Mesendoderm (in vitro differentiated cells): ENCODE results near the gene HSPB8.
"Not testable (repeated sequence)": the region's sequence is repeated elsewhere in the genome, so short reads cannot be mapped to it uniquely, and the experiment has no call there.

Experiments used
- DNase-seq: peaks from one replicate; pipeline ENCODE4 v3.0.0; 2013
- H2AK5ac ChIP-seq: 2 replicates; pipeline ENCODE4 v1.6.1; 2013; ENCODE audit warnings: low read length, inconsistent platforms
- H2BK120ac ChIP-seq: 2 replicates; pipeline ENCODE4 v1.6.1; 2013; ENCODE audit warnings: low read depth, mild to moderate bottlenecking, low read length, moderate library complexity, mixed read lengths
- H2BK15ac ChIP-seq: replicated peaks from 2 replicates; pipeline ENCODE4 v1.6.1; 2013; ENCODE audit warnings: low read depth, mild to moderate bottlenecking, moderate library complexity
- H2BK5ac ChIP-seq: 2 replicates; pipeline ENCODE4 v1.6.1; 2013; ENCODE audit warnings: low read length, inconsistent platforms
- H3K18ac ChIP-seq: 2 replicates; pipeline ENCODE4 v1.6.1; 2013; ENCODE audit warnings: mild to moderate bottlenecking, low read length, mixed read lengths
- H3K23ac ChIP-seq: one replicate; pipeline ENCODE4 v1.6.1; 2013; ENCODE audit warnings: low read length
- H3K27ac ChIP-seq: 2 replicates; pipeline ENCODE4 v1.5.1; 2013; ENCODE audit warnings: low read depth, mild to moderate bottlenecking, inconsistent platforms, low read length, moderate library complexity
- H3K27me3 ChIP-seq: 2 replicates; pipeline ENCODE4 v1.6.1; 2013; ENCODE audit warnings: low read length, control low read depth, mild to moderate bottlenecking, inconsistent platforms; ENCODE audit not compliant: insufficient read depth, poor library complexity
- H3K36me3 ChIP-seq: 2 replicates; pipeline ENCODE4 v1.6.1; 2013; ENCODE audit warnings: low read length, inconsistent platforms; ENCODE audit not compliant: control insufficient read depth, insufficient read depth
- H3K4ac ChIP-seq: one replicate; pipeline ENCODE4 v1.6.1; 2013; ENCODE audit warnings: low read depth, mild to moderate bottlenecking, low read length, moderate library complexity
- H3K4me1 ChIP-seq: 2 replicates; pipeline ENCODE4 v1.6.1; 2013; ENCODE audit warnings: low read depth, low read length, inconsistent platforms; ENCODE audit not compliant: control insufficient read depth
- H3K4me2 ChIP-seq: 2 replicates; pipeline ENCODE4 v1.6.1; 2013; ENCODE audit warnings: low read length
- H3K4me3 ChIP-seq: 2 replicates; pipeline ENCODE4 v1.5.1; 2013; ENCODE audit warnings: mild to moderate bottlenecking, low read length
- H3K56ac ChIP-seq: one replicate; pipeline ENCODE4 v1.6.1; 2013; ENCODE audit warnings: low read length
- H3K79me1 ChIP-seq: 2 replicates; pipeline ENCODE4 v1.6.1; 2013; ENCODE audit warnings: low read length, inconsistent platforms
- H3K79me2 ChIP-seq: 2 replicates; pipeline ENCODE4 v1.6.1; 2013; ENCODE audit warnings: mild to moderate bottlenecking, low read length; ENCODE audit not compliant: control insufficient read depth, insufficient read depth
- H3K9ac ChIP-seq: 2 replicates; pipeline ENCODE4 v1.6.1; 2013; ENCODE audit warnings: low read length, inconsistent platforms
- H4K5ac ChIP-seq: one replicate; pipeline ENCODE4 v1.6.1; 2013; ENCODE audit warnings: low read length
- H4K8ac ChIP-seq: one replicate; pipeline ENCODE4 v1.6.1; 2013; ENCODE audit warnings: low read depth, mild to moderate bottlenecking, control low read depth, low read length, moderate library complexity
- WGBS: extraction: QIAGEN DNeasy Blood & Tissue Kit; methylation state at CpG from one replicate; pipeline ENCODE4 v1.1.7; 2013; ENCODE audit warnings: low lambda C conversion rate, missing lambda C conversion rate; ENCODE audit not compliant: insufficient coverage; ENCODE audit errors: extremely low coverage; 5-methylcytosine and 5-hydroxymethylcytosine counted together

Gene HSPB8

GRCh38 chr12:119208626-119209061, 29.9 kb downstream of the HSPB8 start:
- peak; percentile 96 for DNase-seq
- Histone ChIP-seq H3K9ac (no peak overlapping the region), H3K4me3 (no peak overlapping the region), H4K8ac (no peak overlapping the region), H3K79me1 (no peaks in the 10 kb centered on the region), H3K4me1 (no peaks in the 10 kb centered on the region), H3K4me2 (no peak overlapping the region), H2AK5ac (no peak overlapping the region), H3K36me3 (no peaks in the 10 kb centered on the region), H3K27me3 (no peaks in the 10 kb centered on the region), H3K79me2 (no peaks in the 10 kb centered on the region), H4K5ac (no peak overlapping the region), H3K23ac (no peak overlapping the region), H3K4ac (no peak overlapping the region), H2BK5ac (no peak overlapping the region), H2BK15ac (no peak overlapping the region), H3K27ac (no peak overlapping the region), H3K18ac (no peak overlapping the region), H3K56ac (no peak overlapping the region), H2BK120ac (no peak overlapping the region)
- no CpG with 5 or more reads among the region's 6 CpGs for WGBS

GRCh38 chr12:119211884-119212283, 33.2 kb downstream of the HSPB8 start:
- H2AK5ac ChIP-seq, result no peak overlapping the region
- H3K9ac ChIP-seq, result no peak overlapping the region
- WGBS, result no CpG with 5 or more reads among the region's 13 CpGs
- H3K4ac ChIP-seq, result no peak overlapping the region
- no peak overlapping the region for H4K5ac ChIP-seq
- H3K27me3 ChIP-seq, result no peaks in the 10 kb centered on the region
- no peak overlapping the region for H3K4me3 ChIP-seq
- no peak overlapping the region for H3K56ac ChIP-seq
- no peak overlapping the region for H2BK120ac ChIP-seq
- H3K18ac ChIP-seq, result no peak overlapping the region
- H2BK5ac ChIP-seq, result no peak overlapping the region
- no peaks in the 10 kb centered on the region for H3K36me3 ChIP-seq
- no peak for DNase-seq
- no peak overlapping the region for H3K4me2 ChIP-seq
- no peak overlapping the region for H4K8ac ChIP-seq
- no peak overlapping the region for H2BK15ac ChIP-seq
- H3K27ac ChIP-seq, result no peak overlapping the region
- H3K23ac ChIP-seq, result no peak overlapping the region
- H3K79me1 ChIP-seq, result no peaks in the 10 kb centered on the region
- H3K4me1 ChIP-seq, result no peaks in the 10 kb centered on the region
- H3K79me2 ChIP-seq, result no peaks in the 10 kb centered on the region

- Histone ChIP-seq H3K79me2 (no peaks in the 10 kb centered on the region), H3K18ac (no peak overlapping the region), H3K4me3 (no peak overlapping the region), H3K56ac (no peak overlapping the region), H4K5ac (no peak overlapping the region), H2BK15ac (no peak overlapping the region), H3K79me1 (no peaks in the 10 kb centered on the region), H2BK120ac (no peak overlapping the region), H3K4me2 (no peak overlapping the region), H3K4me1 (peaks cover 3% of the 10 kb centered on the region), H3K36me3 (no peaks in the 10 kb centered on the region), H3K23ac (no peak overlapping the region), H4K8ac (no peak overlapping the region), H2AK5ac (no peak overlapping the region), H3K9ac (no peak overlapping the region), H3K27me3 (no peaks in the 10 kb centered on the region), H3K27ac (no peak overlapping the region), H3K4ac (no peak overlapping the region), H2BK5ac (no peak overlapping the region)
- no peak for DNase-seq
- WGBS, result no CpG with 5 or more reads among the region's 7 CpGs
These were observed 37.4 kb downstream of the HSPB8 start for GRCh38 chr12:119216084-119216483.

GRCh38 chr12:119218875-119219274, 40.1 kb downstream of the HSPB8 start:
- H4K5ac ChIP-seq, H2AK5ac ChIP-seq, H3K79me1 ChIP-seq, H2BK120ac ChIP-seq, H3K27ac ChIP-seq, H3K9ac ChIP-seq, H3K27me3 ChIP-seq, H3K4ac ChIP-seq, H3K4me1 ChIP-seq, H3K23ac ChIP-seq, DNase-seq, H3K36me3 ChIP-seq, H3K4me2 ChIP-seq, H3K56ac ChIP-seq, H4K8ac ChIP-seq, H3K79me2 ChIP-seq, H3K4me3 ChIP-seq, H2BK15ac ChIP-seq, H3K18ac ChIP-seq, H2BK5ac ChIP-seq: not testable (repeated sequence)
- WGBS, result no CpG with 5 or more reads among the region's 9 CpGs

- DNase-seq, result no peak
- Histone ChIP-seq H3K79me1 (no peaks in the 10 kb centered on the region), H3K56ac (no peak overlapping the region), H3K36me3 (no peaks in the 10 kb centered on the region), H3K4me2 (no peak overlapping the region), H2BK5ac (no peak overlapping the region), H3K18ac (no peak overlapping the region), H3K27me3 (no peaks in the 10 kb centered on the region), H2BK15ac (no peak overlapping the region), H3K4ac (no peak overlapping the region), H2BK120ac (no peak overlapping the region), H3K23ac (no peak overlapping the region), H2AK5ac (no peak overlapping the region), H4K5ac (no peak overlapping the region), H3K4me1 (no peaks in the 10 kb centered on the region), H3K9ac (no peak overlapping the region), H3K4me3 (no peak overlapping the region), H3K27ac (no peak overlapping the region), H4K8ac (no peak overlapping the region), H3K79me2 (no peaks in the 10 kb centered on the region)
- no CpG with 5 or more reads among the region's 5 CpGs for WGBS
These were observed 43.7 kb downstream of the HSPB8 start for GRCh38 chr12:119222222-119222951.

GRCh38 chr12:119225454-119225853, 46.7 kb downstream of the HSPB8 start:
- no peak overlapping the region for H2BK5ac ChIP-seq
- no CpG with 5 or more reads among the region's 4 CpGs for WGBS
- peak; percentile 54 for DNase-seq

More at GRCh38 chr12:119225454-119225853, 46.7 kb downstream of the HSPB8 start:
- H3K79me2 ChIP-seq, result no peaks in the 10 kb centered on the region
- H2AK5ac ChIP-seq, result no peak overlapping the region
- no peak overlapping the region for H3K4me3 ChIP-seq
- no peak overlapping the region for H3K27ac ChIP-seq
- no peaks in the 10 kb centered on the region for H3K4me1 ChIP-seq
- no peak overlapping the region for H2BK120ac ChIP-seq
- no peak overlapping the region for H3K9ac ChIP-seq
- H2BK15ac ChIP-seq, result no peak overlapping the region
- H3K79me1 ChIP-seq, result no peaks in the 10 kb centered on the region
- H3K27me3 ChIP-seq, result no peaks in the 10 kb centered on the region
- H3K4ac ChIP-seq, result no peak overlapping the region
- H3K36me3 ChIP-seq, result no peaks in the 10 kb centered on the region
- H4K8ac ChIP-seq, result no peak overlapping the region
- H4K5ac ChIP-seq, result no peak overlapping the region
- no peak overlapping the region for H3K18ac ChIP-seq
- H3K56ac ChIP-seq, result no peak overlapping the region
- H3K23ac ChIP-seq, result no peak overlapping the region
- H3K4me2 ChIP-seq, result no peak overlapping the region
